Smooth muscle cell of the coronary artery (primary cell): ENCODE data around the gene NLRC4. TPM values are rescaled to one million over a fixed set of nuclear protein-coding genes. Genes with fewer than 3 reads are reported as not detected.

Experiments
- total RNA-seq: library from RNA; depleted of rRNA; stranded (reverse); fragments of >200 nt; gene quantifications from 2 replicates; pipeline ENCODE4 v1.2.3, GENCODE V29; 2014; ENCODE audit warnings: low replicate concordance

NLRC4 gene
- total RNA-seq: not detected in 2 replicates

GRCh38 chr2:32264422-32265105 lies at the start of gene NLRC4:
Gene NLRC4, minus strand, starts transcription at chr2:32264886. Its CDS starts 8,111 bp downstream, at chr2:32256775.

GRCh38 chr2:32277674-32278477 lies 13.2 kb upstream of the NLRC4 start, which contains the start of gene YIPF4:
Gene YIPF4, plus strand, starts transcription at chr2:32277904. Its CDS starts 252 bp downstream, at chr2:32278156.

Other genes starting within 250 kb of the NLRC4 start
- gene DPY30, start 225.1 kb downstream of the NLRC4 start, total RNA-seq: 40.0 and 54.8 TPM in 2 replicates
- gene SPAST, start 201.3 kb downstream of the NLRC4 start, total RNA-seq: 11.8 and 18.1 TPM in 2 replicates
- 11.8 and 19.4 TPM in 2 replicates for gene SLC30A6, start 99.0 kb downstream of the NLRC4 start, total RNA-seq
- gene YIPF4, start 13.0 kb upstream of the NLRC4 start, total RNA-seq: 11.6 and 12.9 TPM in 2 replicates
- 125 and 208 TPM in 2 replicates for gene BIRC6, start 92.1 kb upstream of the NLRC4 start, total RNA-seq